A549 (cell line): Measurements from ENCODE around the gene NPM1. TPM values are rescaled to one million over a fixed set of nuclear protein-coding genes. Genes with fewer than 3 reads are reported as not detected.

Source experiments
- ATAC-seq, 2 experiments: fragments of 200-7000 bp in 1 of 2; fragments of >200 bp in 1 of 2; cut with Nextera tagmentation in 1 of 2; cut with Tn5 transposase in 1 of 2; 3 replicates each; pipeline versions ENCODE4 v1.8.0 to v1.9.1; 2018 to 2020; ENCODE audit warnings: mild to moderate bottlenecking in 1 of 2, moderate library complexity in 1 of 2
- CTCF ChIA-PET: fragments of 300-600 bp; sonication (Branson Sonifier 250); formaldehyde crosslinking; extraction: SDS; loops from one replicate; lab custom pipeline; 2021; ENCODE audit warnings: antibody characterized with exemption, inconsistent platforms; lab: Yijun Ruan, JAX
- POLR2A ChIA-PET: fragments of 350-600 bp; formaldehyde crosslinking; extraction: SDS; loops from one replicate; lab custom pipeline; 2021; ENCODE audit warnings: antibody characterized with exemption, inconsistent platforms; lab: Yijun Ruan, JAX
- DNase-seq, 2 experiments: peaks; one replicate each; pipeline versions ENCODE4 v3.0.0 to v3.0.0-alpha.2; 2011 to 2016; ENCODE audit warnings: low read depth in 1 of 2, low spot score in 1 of 2
- FAIRE-seq: peaks from 2 replicates; lab custom pipeline; 2011; peaks lifted over from hg19 to GRCh38; lab: Jason Lieb, UNC
- H3K27ac ChIP-seq, 2 experiments: fragments of >200 bp; sonication (Bioruptor Twin); formaldehyde crosslinking; 3 replicates each; pipeline ENCODE4 v1.5.1; 2016 to 2017
- H3K4me1 ChIP-seq: fragments of >200 bp; sonication (Bioruptor Twin); formaldehyde crosslinking; 3 replicates; pipeline ENCODE4 v1.6.1; 2016
- H3K4me2 ChIP-seq: fragments of >200 bp; sonication (Bioruptor Twin); formaldehyde crosslinking; 3 replicates; pipeline ENCODE4 v1.6.1; 2016
- H3K4me3 ChIP-seq: fragments of >200 bp; sonication (Bioruptor Twin); formaldehyde crosslinking; 3 replicates; pipeline ENCODE4 v1.5.1; 2016
- H3K9me3 ChIP-seq: fragments of >200 bp; sonication (Bioruptor Twin); formaldehyde crosslinking; 3 replicates; pipeline ENCODE4 v1.6.1; 2016
- BHLHE40 ChIP-seq: IDR thresholded peaks from 2 replicates; pipeline ENCODE4 v1.6.1; 2012; ENCODE audit warnings: low read depth, low read length, inconsistent platforms
- CBX2 ChIP-seq: fragments of 200-600 bp; sonication (generic); IDR thresholded peaks from 2 replicates; pipeline ENCODE4 v1.6.1; 2016; ENCODE audit warnings: low read depth, mild to moderate bottlenecking, borderline replicate concordance
- CEBPB ChIP-seq, 2 experiments: fragments of >200 bp in 1 of 2; sonication (Bioruptor Twin) in 1 of 2; formaldehyde crosslinking in 1 of 2; IDR thresholded peaks; 2 replicates each; pipeline ENCODE4 v1.6.1; 2012 to 2016
- EHF ChIP-seq: fragments of 250-450 bp; sonication (Bioruptor Pico); IDR thresholded peaks from 2 replicates; pipeline ENCODE4 v1.5.0; 2020; ENCODE audit warnings: mild to moderate bottlenecking
- EHMT2 ChIP-seq: fragments of 200-600 bp; sonication (generic); IDR thresholded peaks from 2 replicates; pipeline ENCODE4 v1.6.1; 2016; ENCODE audit warnings: antibody characterized with exemption, low read depth, mild to moderate bottlenecking, moderate library complexity
- EP300 ChIP-seq, 2 experiments: fragments of >200 bp; sonication (Bioruptor Twin); formaldehyde crosslinking; IDR thresholded peaks; 2 replicates in 1 of 2; 3 replicates in 1 of 2; pipeline ENCODE4 v1.6.1; 2016 to 2017
- ESRRA ChIP-seq: fragments of 150-350 bp; IDR thresholded peaks from 2 replicates; pipeline ENCODE4 v1.6.1; 2014; ENCODE audit warnings: mild to moderate bottlenecking, low read length, borderline replicate concordance
- FOXS1 ChIP-seq: fragments of 250-450 bp; sonication (Bioruptor Pico); IDR thresholded peaks from 2 replicates; pipeline ENCODE4 v1.5.0; 2020; ENCODE audit warnings: mild to moderate bottlenecking, moderate library complexity
- GATA3 ChIP-seq: IDR thresholded peaks from 2 replicates; pipeline ENCODE4 v1.6.1; 2012; ENCODE audit warnings: borderline replicate concordance
- HEYL ChIP-seq: fragments of 250-450 bp; sonication (Bioruptor Pico); IDR thresholded peaks from 2 replicates; pipeline ENCODE4 v1.8.0; 2021; ENCODE audit warnings: mild to moderate bottlenecking, moderate library complexity
- JUNB ChIP-seq: fragments of >200 bp; sonication (Bioruptor Twin); formaldehyde crosslinking; IDR thresholded peaks from 2 replicates; pipeline ENCODE4 v1.6.1; 2016
- KDM1A ChIP-seq: fragments of 200-600 bp; sonication (generic); IDR thresholded peaks from 2 replicates; pipeline ENCODE4 v1.6.1; 2016; ENCODE audit warnings: low read depth, mild to moderate bottlenecking
- KDM5A ChIP-seq: fragments of 200-600 bp; sonication (generic); IDR thresholded peaks from 2 replicates; pipeline ENCODE4 v1.6.1; 2016; ENCODE audit warnings: antibody characterized with exemption, mild to moderate bottlenecking
- MAFK ChIP-seq: fragments of 450-650 bp; IDR thresholded peaks from 2 replicates; pipeline ENCODE4 v1.6.1; 2014; ENCODE audit not compliant: partially characterized antibody
- NPAS2 ChIP-seq: fragments of 250-450 bp; sonication (Bioruptor Pico); IDR thresholded peaks from 2 replicates; pipeline ENCODE4 v1.8.0; 2022; ENCODE audit warnings: mild to moderate bottlenecking, moderate library complexity, borderline replicate concordance
- POLR2AphosphoS2 ChIP-seq: conservative IDR thresholded peaks from 2 replicates; pipeline ENCODE4 v1.6.1; 2012; ENCODE audit warnings: low read length, improper control_type of control experiment, inconsistent platforms
- RAD21 ChIP-seq, 2 experiments: fragments of >200 bp in 1 of 2; sonication (Bioruptor Twin) in 1 of 2; formaldehyde crosslinking in 1 of 2; IDR thresholded peaks in 1 of 2; conservative IDR thresholded peaks in 1 of 2; 2 replicates in 1 of 2; 3 replicates in 1 of 2; pipeline ENCODE4 v1.6.1; 2012 to 2018; ENCODE audit warnings: inconsistent platforms in 1 of 2
- RCOR1 ChIP-seq: fragments of 150-350 bp; IDR thresholded peaks from 2 replicates; pipeline ENCODE4 v1.6.1; 2014; ENCODE audit warnings: antibody characterized with exemption, low read length, low read depth
- RNF2 ChIP-seq: fragments of 200-600 bp; sonication (generic); IDR thresholded peaks from 2 replicates; pipeline ENCODE4 v1.6.1; 2016; ENCODE audit warnings: low read depth, mild to moderate bottlenecking, antibody characterized with exemption, moderate library complexity, borderline replicate concordance
- SMC3 ChIP-seq: fragments of >200 bp; sonication (Bioruptor Twin); formaldehyde crosslinking; IDR thresholded peaks from 3 replicates; pipeline ENCODE4 v1.6.1; 2018; ENCODE audit warnings: inconsistent platforms
- SREBF2 ChIP-seq: fragments of 450-650 bp; IDR thresholded peaks from 2 replicates; pipeline ENCODE4 v1.6.1; 2014; ENCODE audit warnings: mild to moderate bottlenecking, moderate library complexity
- TFCP2L1 ChIP-seq: fragments of 250-450 bp; sonication (Bioruptor Pico); IDR thresholded peaks from 2 replicates; pipeline ENCODE4 v1.5.0; 2021; ENCODE audit warnings: mild to moderate bottlenecking
- TP53 ChIP-seq: fragments of 250-450 bp; sonication (Bioruptor Pico); IDR thresholded peaks from 2 replicates; pipeline ENCODE4 v1.5.0; 2021; ENCODE audit warnings: mild to moderate bottlenecking, moderate library complexity
- ZC3H11A ChIP-seq: fragments of 450-650 bp; IDR thresholded peaks from 2 replicates; pipeline ENCODE4 v1.6.1; 2014; ENCODE audit warnings: antibody characterized with exemption, mild to moderate bottlenecking
- WGBS: methylation state at CpG from one replicate; pipeline ENCODE4 v1.1.6; 2017; ENCODE audit errors: missing lambda C conversion rate; 5-methylcytosine and 5-hydroxymethylcytosine counted together
- polyA plus RNA-seq, 4 experiments: library from polyadenylated mRNA; depleted of rRNA in 3 of 4; stranded (reverse); fragments of >200 nt; fragmentation: RNase III in 1 of 4; extraction: RNeasy Plus Mini Kit Qiagen cat#74134 plus additional on column Dnase treatment in 1 of 4; gene quantifications; 2 replicates in 3 of 4; 3 replicates in 1 of 4; pipeline ENCODE4 v1.2.3, GENCODE V29; 2011 to 2017
- TF ChIP-seq, protein P1 (sequence below): fragments of 250-450 bp; sonication (Bioruptor Pico); IDR thresholded peaks from 2 replicates; pipeline ENCODE4 v1.5.0; 2020; ENCODE audit warnings: low read depth, mild to moderate bottlenecking, moderate library complexity
- TF ChIP-seq, protein P2 (sequence below): fragments of 150-350 bp; IDR thresholded peaks from 2 replicates; pipeline ENCODE4 v1.6.1; 2014; ENCODE audit warnings: low read depth, mild to moderate bottlenecking, low read length
- TF ChIP-seq, protein P3 (sequence below): fragments of 450-650 bp; IDR thresholded peaks from 2 replicates; pipeline ENCODE4 v1.6.1; 2014; ENCODE audit warnings: antibody characterized with exemption
- TF ChIP-seq, protein P4 (sequence below): fragments of 250-450 bp; sonication (Bioruptor Pico); IDR thresholded peaks from 2 replicates; pipeline ENCODE4 v1.5.0; 2021; ENCODE audit warnings: mild to moderate bottlenecking, moderate library complexity, borderline replicate concordance
- TF ChIP-seq, protein P5 (sequence below): IDR thresholded peaks from 2 replicates; pipeline ENCODE4 v1.6.1; 2012

Gene NPM1
- polyA plus RNA-seq, 2 of the 4 experiments (the other 2 are of a cell fraction): 3,380 to 5,196 TPM

DNA sequence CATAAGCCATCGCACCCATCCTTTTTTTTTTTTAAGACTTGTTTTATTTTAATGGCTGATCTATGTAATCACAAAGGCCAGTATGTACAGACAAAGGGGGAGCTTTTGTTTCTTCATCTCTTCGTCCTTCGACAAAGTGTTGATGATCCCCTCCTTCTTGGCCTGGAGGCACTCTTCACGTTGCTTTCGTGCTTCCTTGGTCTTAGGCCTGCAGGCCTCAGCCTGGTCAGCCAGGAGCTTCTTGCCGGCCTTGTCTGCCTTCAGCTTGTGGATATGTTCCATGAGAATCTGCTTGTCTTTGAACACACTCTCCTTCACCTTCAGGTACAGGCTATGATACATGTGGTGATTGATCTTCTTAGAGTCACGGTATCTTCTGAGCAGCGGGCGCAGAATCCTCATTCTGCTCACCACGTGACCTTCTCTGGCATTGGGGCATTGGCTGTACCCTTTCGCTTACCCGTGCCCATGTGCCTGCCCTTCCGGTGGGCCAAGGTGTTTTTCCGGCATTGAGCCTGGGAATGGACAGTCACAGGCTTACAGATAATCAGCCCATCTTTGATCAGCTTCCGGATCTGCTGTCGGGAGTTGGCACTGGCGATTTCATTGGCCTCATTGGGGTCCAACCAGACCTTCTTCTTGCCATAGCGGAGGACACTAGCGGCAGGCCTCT lies 42.6 kb upstream of the NPM1 start:
- Histone ChIP-seq H3K9me3 (no peaks in the 10 kb centered on the region), H3K4me1 (no peaks in the 10 kb centered on the region), H3K27ac (no peak overlapping the region), H3K4me2 (no peak overlapping the region), H3K4me3 (no peak overlapping the region)
- 82% methylated on average over 19 of the region's 19 CpGs for WGBS
- ATAC-seq (no peak), FAIRE-seq (no peak), DNase-seq (no peak)
- ChIA-PET POLR2A (no interaction called here), CTCF (interaction anchor here (1.0 to 14.8 kb wide), 7 partner anchors 9 to 601 kb away, joined by 3 to 239 read pairs (median 4); no protein-coding TSS in a partner anchor)
- TF ChIP-seq TP53 (CRISPR knock-in tag): no peak
- TF ChIP-seq, protein P1, sequence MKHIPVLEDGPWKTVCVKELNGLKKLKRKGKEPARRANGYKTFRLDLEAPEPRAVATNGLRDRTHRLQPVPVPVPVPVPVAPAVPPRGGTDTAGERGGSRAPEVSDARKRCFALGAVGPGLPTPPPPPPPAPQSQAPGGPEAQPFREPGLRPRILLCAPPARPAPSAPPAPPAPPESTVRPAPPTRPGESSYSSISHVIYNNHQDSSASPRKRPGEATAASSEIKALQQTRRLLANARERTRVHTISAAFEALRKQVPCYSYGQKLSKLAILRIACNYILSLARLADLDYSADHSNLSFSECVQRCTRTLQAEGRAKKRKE (CRISPR knock-in tag): no peak

DNA sequence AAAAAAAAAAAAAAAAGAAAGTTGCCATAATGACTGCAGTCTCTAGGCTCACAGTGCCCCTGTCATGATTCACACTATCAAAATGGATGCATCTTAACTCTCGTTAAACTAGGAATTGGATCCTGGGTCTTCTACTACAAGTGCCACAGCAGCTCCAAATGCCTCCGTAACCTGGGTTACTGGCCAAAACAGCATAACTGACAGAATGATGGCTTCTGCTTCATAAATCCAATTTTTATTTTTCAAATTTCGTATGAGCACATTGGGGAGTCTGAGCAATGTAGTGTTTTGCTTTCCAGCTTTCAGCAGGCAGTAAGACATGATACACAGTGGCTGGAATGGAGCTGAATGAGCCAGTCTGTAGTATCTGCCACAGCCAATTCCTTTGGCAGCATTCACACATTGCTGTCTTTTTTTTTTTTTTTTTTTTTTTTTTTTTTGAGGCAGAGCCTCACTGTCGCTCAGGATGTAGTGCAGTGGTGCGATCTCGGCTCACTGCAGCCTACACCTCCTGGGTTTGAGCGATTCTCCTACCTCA lies 36.0 kb upstream of the NPM1 start:
- WGBS: 55% methylated on average over 7 of the region's 7 CpGs
- no peaks in the 10 kb centered on the region for H3K4me1 ChIP-seq
- CTCF ChIA-PET: interaction anchor here (0.7 to 4.9 kb wide), 6 partner anchors 8 to 546 kb away, joined by 3 to 28 read pairs (median 5); no protein-coding TSS in a partner anchor
- H3K4me3 ChIP-seq: no peak overlapping the region
- TF ChIP-seq CEBPB (IDR thresholded peaks at IDR 0.05) (no peak), NPAS2 (CRISPR knock-in tag) (no peak), BHLHE40 (no peak), POLR2AphosphoS2 (no peak), GATA3 (no peak), ESRRA (no peak), SREBF2 (no peak), ZC3H11A (no peak), EHMT2 (no peak), RAD21 (conservative IDR thresholded peaks at IDR 0.05 in 1 of 2, IDR thresholded peaks at IDR 0.05 in 1 of 2) (no peak), FOXS1 (no peak), TFCP2L1 (CRISPR knock-in tag) (no peak), CBX2 (no peak), KDM5A (no peak), SMC3 (no peak), MAFK (no peak)
- TF ChIP-seq, protein P2, sequence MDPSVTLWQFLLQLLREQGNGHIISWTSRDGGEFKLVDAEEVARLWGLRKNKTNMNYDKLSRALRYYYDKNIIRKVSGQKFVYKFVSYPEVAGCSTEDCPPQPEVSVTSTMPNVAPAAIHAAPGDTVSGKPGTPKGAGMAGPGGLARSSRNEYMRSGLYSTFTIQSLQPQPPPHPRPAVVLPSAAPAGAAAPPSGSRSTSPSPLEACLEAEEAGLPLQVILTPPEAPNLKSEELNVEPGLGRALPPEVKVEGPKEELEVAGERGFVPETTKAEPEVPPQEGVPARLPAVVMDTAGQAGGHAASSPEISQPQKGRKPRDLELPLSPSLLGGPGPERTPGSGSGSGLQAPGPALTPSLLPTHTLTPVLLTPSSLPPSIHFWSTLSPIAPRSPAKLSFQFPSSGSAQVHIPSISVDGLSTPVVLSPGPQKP: no peak
- TF ChIP-seq, protein P3, sequence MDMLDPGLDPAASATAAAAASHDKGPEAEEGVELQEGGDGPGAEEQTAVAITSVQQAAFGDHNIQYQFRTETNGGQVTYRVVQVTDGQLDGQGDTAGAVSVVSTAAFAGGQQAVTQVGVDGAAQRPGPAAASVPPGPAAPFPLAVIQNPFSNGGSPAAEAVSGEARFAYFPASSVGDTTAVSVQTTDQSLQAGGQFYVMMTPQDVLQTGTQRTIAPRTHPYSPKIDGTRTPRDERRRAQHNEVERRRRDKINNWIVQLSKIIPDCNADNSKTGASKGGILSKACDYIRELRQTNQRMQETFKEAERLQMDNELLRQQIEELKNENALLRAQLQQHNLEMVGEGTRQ: no peak
- no peak for DNase-seq
- no peak overlapping the region for H3K27ac ChIP-seq
- FAIRE-seq: no peak
- ATAC-seq: no peak; a peak in 1 of 6 replicates
- H3K4me2 ChIP-seq: no peak overlapping the region
- H3K9me3 ChIP-seq: no peaks in the 10 kb centered on the region
- POLR2A ChIA-PET: interaction anchor here (0.7 kb wide), 1 partner anchor 14 kb away, joined by 4 read pairs; no protein-coding TSS in a partner anchor

DNA sequence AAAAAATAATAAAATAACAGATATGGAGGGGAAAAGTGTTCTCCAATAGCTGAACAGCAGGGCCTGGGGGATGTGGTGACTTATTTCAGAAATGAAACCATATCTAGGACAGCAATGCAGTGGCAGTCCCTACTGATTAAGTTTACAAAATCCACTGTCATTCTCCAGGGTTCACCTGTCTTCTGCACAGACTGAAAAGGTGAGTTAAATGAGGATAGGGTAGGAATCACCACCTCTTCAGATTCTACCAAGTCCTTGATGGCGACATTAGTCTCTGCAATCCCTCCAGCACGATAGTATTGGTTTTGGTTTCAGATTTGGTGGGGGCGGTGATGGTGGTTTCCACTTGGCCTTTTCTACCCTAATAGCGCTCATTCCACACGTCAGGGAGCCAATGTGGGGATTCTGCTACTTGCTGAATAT lies 32.3 kb upstream of the NPM1 start:
- H3K4me3 ChIP-seq: no peak overlapping the region
- 72% methylated on average over 5 of the region's 5 CpGs for WGBS
- CTCF ChIA-PET: interaction anchor here (0.7 to 4.9 kb wide), 3 partner anchors 12 to 546 kb away, joined by 3 to 28 read pairs (median 5); no protein-coding TSS in a partner anchor
- H3K4me2 ChIP-seq: no peak overlapping the region
- H3K27ac ChIP-seq: no peak overlapping the region
- H3K4me1 ChIP-seq: no peaks in the 10 kb centered on the region
- POLR2A ChIA-PET: no interaction called here
- FAIRE-seq: no peak
- H3K9me3 ChIP-seq: no peaks in the 10 kb centered on the region
- ATAC-seq: no peak
- no peak for DNase-seq
- TF ChIP-seq EHF (CRISPR knock-in tag) (no peak), KDM1A (no peak), JUNB (no peak), RNF2 (no peak), RCOR1 (no peak), EP300 (IDR thresholded peaks at IDR 0.05) (no peak), HEYL (no peak), NPAS2 (CRISPR knock-in tag) (no peak), BHLHE40 (no peak)
- TF ChIP-seq, protein P3: no peak
- TF ChIP-seq, protein P4, sequence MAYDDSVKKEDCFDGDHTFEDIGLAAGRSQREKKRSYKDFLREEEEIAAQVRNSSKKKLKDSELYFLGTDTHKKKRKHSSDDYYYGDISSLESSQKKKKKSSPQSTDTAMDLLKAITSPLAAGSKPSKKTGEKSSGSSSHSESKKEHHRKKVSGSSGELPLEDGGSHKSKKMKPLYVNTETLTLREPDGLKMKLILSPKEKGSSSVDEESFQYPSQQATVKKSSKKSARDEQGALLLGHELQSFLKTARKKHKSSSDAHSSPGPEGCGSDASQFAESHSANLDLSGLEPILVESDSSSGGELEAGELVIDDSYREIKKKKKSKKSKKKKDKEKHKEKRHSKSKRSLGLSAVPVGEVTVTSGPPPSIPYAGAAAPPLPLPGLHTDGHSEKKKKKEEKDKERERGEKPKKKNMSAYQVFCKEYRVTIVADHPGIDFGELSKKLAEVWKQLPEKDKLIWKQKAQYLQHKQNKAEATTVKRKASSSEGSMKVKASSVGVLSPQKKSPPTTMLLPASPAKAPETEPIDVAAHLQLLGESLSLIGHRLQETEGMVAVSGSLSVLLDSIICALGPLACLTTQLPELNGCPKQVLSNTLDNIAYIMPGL (CRISPR knock-in tag): no peak
- TF ChIP-seq, protein P5, sequence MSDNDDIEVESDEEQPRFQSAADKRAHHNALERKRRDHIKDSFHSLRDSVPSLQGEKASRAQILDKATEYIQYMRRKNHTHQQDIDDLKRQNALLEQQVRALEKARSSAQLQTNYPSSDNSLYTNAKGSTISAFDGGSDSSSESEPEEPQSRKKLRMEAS: no peak
